Hypothalamus (tissue), 51 donors: ENCODE results near the gene ATP5PD.

Source experiments
- DNase-seq, 51 donors: peaks; one replicate each; lab custom pipeline; 2025; lab: John Stamatoyannopoulos, UW

Gene ATP5PD

GRCh38 chr17:75046407-75047289, at the start of gene ATP5PD, which contains the start of gene KCTD2:
Gene ATP5PD, minus strand, starts transcription at chr17:75046969. Its CDS starts 4,319 bp downstream, at chr17:75042650.
Gene KCTD2, plus strand, starts transcription at chr17:75047225. Its CDS starts 26 bp downstream, at chr17:75047251.
- peak; percentile 47 to 98 (median 93) for DNase-seq

- DNase-seq, result peak in 10 of 51 donors; percentile 10 to 41 (median 26)
Observed at GRCh38 chr17:75096082-75096625, 49.4 kb upstream of the ATP5PD start.

DNA sequence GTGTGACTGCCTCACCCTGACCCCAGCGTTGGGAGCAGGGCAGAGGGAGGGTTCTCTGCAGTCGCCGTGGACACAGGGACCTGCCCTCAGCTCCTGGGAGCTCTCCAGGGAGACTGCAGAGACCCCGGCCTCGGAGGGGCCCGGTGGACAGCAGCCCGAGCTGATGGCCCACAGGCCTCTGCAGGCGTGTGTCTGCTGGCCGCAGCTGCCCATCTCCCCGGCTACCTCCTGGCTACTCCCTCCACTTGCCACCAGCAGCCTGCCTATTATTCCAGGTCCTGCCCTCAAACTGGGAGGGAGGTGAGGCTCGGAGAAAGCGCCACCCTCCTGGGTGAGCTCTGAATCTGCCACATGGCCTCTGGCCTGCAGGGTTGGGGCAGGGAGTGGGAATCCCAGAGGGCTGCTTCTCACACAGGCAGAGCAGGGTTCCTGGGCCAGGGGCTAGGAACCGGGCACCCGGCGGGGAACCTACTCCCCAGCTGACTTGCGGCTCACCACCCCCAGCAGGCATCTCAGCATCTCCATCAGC, 48.2 kb upstream of the ATP5PD start:
- no peak for DNase-seq

GRCh38 chr17:75093548-75094158, 46.9 kb upstream of the ATP5PD start:
- DNase-seq, result no peak

DNA sequence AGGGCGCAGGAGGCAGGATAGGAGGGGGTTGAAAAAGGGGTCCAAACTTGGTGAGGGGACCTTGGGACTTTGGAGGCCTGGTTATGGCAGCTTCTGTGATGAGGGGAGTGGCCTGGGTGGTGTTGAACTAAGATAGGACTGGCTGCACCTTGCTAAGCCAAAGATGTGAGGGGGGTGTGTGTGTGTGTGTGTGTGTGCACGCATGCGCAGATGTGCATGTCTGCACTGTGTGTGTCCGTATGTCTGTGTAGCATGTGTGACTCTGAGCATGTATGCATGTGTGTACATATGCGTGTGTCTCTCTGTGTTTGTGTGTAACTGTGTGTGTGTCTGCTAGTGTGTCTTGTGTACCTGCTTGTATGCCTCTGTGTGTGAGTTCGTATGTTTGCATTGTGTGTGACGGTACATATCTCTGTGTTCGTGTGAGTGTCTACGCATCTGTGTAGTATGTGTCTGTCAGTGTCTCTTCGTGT, 45.1 kb upstream of the ATP5PD start:
- DNase-seq, result no peak

DNA sequence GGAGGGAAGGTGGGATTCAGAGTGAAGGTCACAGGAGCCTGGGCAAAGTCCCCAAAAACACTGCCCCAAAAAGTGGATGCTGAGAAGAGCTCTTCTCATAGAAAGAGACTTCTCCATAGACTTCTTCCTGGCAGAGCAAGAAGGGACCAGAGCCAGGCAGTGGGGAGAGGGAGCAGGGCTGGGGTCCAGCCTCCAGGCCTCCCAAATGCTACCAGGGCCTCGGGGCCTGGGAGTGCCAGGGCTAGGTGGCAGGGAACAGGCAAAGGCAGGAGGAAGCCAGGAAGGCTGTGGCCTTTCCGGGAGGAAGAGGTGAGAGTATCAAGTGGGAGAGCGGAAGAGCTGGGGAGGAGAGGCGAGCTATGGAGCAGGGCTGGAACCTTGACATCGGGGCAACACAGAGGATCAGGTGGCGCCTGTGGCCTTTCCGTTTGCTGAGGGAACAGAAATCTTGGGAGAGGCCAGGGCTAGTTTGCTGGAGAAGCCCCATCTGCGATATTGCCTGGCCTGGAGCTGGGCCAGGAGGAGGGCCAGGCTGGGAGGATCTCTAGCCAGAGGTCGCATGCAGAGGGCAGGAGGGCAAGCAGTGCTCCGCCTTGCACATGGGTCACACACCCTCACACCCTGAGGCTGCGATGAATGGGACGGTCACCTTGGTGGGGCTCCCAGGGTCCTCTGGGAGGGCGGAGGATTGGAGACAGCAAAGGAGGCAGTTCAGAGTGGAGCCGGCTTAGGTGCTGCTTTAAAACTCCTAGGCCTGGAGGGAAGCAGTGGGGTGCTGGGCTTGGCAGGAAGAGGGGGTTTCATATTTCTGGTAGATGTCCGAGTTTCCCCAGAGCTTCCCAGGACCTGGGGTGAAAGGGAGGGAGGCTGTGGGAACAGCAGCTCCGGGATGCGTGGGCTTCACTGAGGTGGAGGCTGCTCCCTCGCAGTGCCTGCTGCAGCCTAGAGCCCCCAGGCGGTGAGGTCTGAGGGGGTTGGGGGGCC, 44.4 kb upstream of the ATP5PD start:
- no peak for DNase-seq

- no peak for DNase-seq
Observed at GRCh38 chr17:75088465-75089417, 42.0 kb upstream of the ATP5PD start.

GRCh38 chr17:75087558-75088453, 41.0 kb upstream of the ATP5PD start, which contains the start of gene SLC16A5:
Gene SLC16A5, plus strand, starts transcription at chr17:75087954. Its CDS starts 5,683 bp downstream, at chr17:75093637.
- peak in 15 of 51 donors; percentile 12 to 52 (median 25) for DNase-seq

DNA sequence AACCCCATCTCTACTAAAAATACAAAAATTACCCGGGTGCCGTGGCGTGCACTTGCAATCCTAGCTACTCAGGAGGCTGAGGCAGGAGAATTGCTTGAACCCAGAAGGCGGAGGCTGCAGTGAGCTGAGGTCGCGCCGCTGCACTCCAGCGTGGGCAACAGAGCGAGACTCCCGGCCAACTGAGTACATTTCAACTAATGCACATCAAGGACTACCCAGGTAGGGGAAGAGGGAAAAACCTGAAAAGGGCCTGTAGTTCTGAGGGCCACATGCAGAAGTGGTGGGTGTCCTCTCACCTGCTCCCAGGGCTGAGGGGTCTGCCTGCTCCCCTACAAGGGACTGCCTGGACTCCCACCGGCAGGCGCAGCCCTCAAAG, 40.4 kb upstream of the ATP5PD start:
- no peak for DNase-seq

- no peak for DNase-seq
Observed at GRCh38 chr17:75086496-75087181, 39.9 kb upstream of the ATP5PD start.

DNA sequence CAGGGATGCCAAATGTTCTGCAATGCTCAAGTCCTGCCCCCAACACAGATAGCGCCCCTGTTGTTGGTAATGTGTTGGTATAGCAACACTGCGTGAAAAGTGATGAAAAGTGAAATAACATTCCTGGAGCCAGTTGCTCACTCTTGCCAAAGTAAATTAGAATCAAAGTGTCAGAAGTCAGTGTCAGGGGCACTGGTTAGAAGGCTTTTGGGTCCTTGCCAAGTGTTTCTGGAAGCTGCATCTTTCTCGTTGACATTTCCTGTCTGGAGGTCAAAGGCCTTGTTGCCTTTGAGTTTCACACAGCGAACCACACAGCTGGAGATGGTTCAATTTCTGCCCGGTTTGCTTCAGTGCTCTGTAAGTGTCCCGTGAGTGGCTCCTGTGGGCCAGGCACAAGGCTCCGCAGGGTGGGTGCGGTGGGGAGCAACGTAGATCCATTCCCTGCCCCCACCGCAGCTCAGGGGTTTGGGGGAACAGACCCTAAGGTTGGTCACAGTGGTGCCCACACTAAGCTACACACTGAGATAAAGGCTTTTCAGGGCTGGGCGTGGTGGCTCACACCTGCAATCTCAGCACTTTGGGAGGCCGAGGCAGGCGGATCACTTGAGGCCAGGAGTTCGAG, 37.4 kb upstream of the ATP5PD start:
- DNase-seq, result no peak

DNA sequence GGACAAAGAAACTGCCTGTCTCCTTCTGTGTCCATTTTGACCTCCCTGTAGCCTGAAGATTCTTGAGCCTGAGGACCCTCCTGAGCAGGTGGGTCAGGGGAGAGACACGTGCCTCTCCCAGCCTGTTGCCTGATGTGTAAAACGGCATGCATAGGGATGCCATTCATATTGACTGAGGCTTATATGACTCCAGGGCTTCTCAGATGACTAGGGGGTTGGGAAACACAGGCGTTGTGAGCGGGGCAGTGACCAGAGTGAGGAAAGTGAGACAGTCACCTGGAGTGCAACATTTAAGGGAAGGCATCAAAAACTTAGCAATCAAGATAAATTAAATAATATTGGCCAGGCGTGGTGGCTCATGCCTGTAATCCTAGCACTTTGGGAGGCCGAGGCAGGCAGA, 35.9 kb upstream of the ATP5PD start:
- no peak for DNase-seq

- no peak for DNase-seq
Observed at GRCh38 chr17:75081611-75082540, 35.1 kb upstream of the ATP5PD start.

- DNase-seq, result no peak
Observed at GRCh38 chr17:75079023-75079373, 32.2 kb upstream of the ATP5PD start.

DNA sequence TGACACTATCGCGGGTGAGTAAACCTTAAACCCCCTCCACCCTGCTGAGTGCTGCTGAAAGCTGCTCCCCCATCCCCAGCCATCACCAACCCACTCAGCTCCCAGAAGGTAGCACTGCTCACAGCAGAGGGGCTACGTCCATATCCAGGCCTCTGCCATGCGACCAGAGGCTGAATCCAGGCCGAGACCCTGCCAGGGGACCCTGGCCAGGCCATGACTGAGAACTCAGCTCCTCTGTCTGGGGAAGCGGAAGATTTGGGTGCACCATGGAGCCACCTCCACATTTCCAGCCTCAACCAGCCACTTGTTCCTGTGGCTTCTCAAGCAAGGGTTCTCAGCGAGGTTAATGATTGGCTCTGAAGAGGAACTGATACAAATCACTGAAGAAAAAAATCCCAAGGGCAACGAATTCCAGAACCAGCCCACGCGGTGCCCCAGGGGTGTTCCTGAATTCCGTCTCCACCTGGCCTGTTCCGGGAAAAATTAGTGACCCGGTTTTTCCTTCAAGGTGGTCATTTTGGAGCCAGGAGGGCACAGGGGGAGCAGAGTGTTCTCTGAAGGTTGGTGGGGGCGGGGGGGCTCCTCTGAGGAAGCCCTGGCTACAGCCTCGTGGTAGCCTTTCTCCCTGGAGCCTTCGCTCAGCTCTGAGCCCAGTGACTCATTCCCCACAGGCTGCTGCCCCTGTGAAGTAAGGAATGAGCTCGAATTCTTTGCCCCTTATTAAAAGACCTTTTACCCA, 31.7 kb upstream of the ATP5PD start:
- peak in 1 of 51 donors; percentile 18 for DNase-seq
